Hepatocyte (in vitro differentiated cells): ENCODE data around the gene ZNF407. TPM values are rescaled to one million over a fixed set of nuclear protein-coding genes. Genes with fewer than 3 reads are reported as not detected.

ENCODE experiments used
- DNase-seq: peaks from one replicate; pipeline ENCODE4 v3.0.0-alpha.2; 2016; ENCODE audit warnings: low spot score
- H2AFZ ChIP-seq: fragments of 200-600 bp; sonication (generic); 2 replicates; pipeline ENCODE4 v1.6.0; 2016; ENCODE audit warnings: antibody characterized with exemption, mild to moderate bottlenecking
- H3K27ac ChIP-seq: fragments of 200-600 bp; sonication (generic); 2 replicates; pipeline ENCODE4 v1.5.1; 2016; ENCODE audit warnings: mild to moderate bottlenecking
- H3K27me3 ChIP-seq: fragments of 200-600 bp; sonication (generic); 2 replicates; pipeline ENCODE4 v1.6.1; 2016
- H3K36me3 ChIP-seq: fragments of 200-600 bp; sonication (generic); replicated peaks from 2 replicates; pipeline ENCODE4 v1.5.1; 2016; ENCODE audit warnings: low read depth; ENCODE audit not compliant: insufficient read depth
- H3K4me1 ChIP-seq: fragments of 200-600 bp; sonication (generic); 2 replicates; pipeline ENCODE4 v1.5.1; 2016; ENCODE audit warnings: mild to moderate bottlenecking, moderate library complexity; ENCODE audit not compliant: insufficient read depth
- H3K4me2 ChIP-seq: fragments of 200-600 bp; sonication (generic); 2 replicates; pipeline ENCODE4 v1.6.0; 2016
- H3K4me3 ChIP-seq: fragments of 200-600 bp; sonication (generic); 2 replicates; pipeline ENCODE4 v1.5.1; 2016; ENCODE audit warnings: mild to moderate bottlenecking
- H3K79me2 ChIP-seq: fragments of 200-600 bp; sonication (generic); 2 replicates; pipeline ENCODE4 v1.6.0; 2017; ENCODE audit warnings: mild to moderate bottlenecking
- H3K9me2 ChIP-seq: fragments of 200-600 bp; sonication (generic); replicated peaks from 2 replicates; pipeline ENCODE4 v1.6.0; 2017; ENCODE audit warnings: mild to moderate bottlenecking; ENCODE audit not compliant: insufficient read depth
- H3K9me3 ChIP-seq: fragments of 200-600 bp; sonication (generic); 2 replicates; pipeline ENCODE4 v1.5.1; 2016; ENCODE audit warnings: low read depth, mild to moderate bottlenecking
- H4K20me1 ChIP-seq: fragments of 200-600 bp; sonication (generic); 2 replicates; pipeline ENCODE4 v1.6.0; 2016; ENCODE audit warnings: mild to moderate bottlenecking; ENCODE audit not compliant: insufficient read depth, poor library complexity, severe bottlenecking
- EZH2 ChIP-seq: fragments of 200-600 bp; sonication (generic); IDR thresholded peaks from 2 replicates; pipeline ENCODE4 v1.6.1; 2016; ENCODE audit warnings: antibody characterized with exemption, mild to moderate bottlenecking, borderline replicate concordance
- EZH2phosphoT487 ChIP-seq: fragments of 200-600 bp; sonication (generic); IDR thresholded peaks from one replicate; pipeline ENCODE4 v1.6.1; 2018; ENCODE audit warnings: antibody characterized with exemption, mild to moderate bottlenecking, low read depth, moderate library complexity; ENCODE audit not compliant: unreplicated experiment, severe bottlenecking
- WGBS: methylation state at CpG from one replicate; pipeline ENCODE4 v1.1.6; 2016; ENCODE audit warnings: low lambda C conversion rate; ENCODE audit errors: missing lambda C conversion rate; 5-methylcytosine and 5-hydroxymethylcytosine counted together
- polyA plus RNA-seq: library from polyadenylated mRNA; unstranded; fragments of >200 nt; fragmentation: Nextera tagmentation; extraction: Ambion mirVana; gene quantifications from 2 replicates; pipeline ENCODE4 v1.2.1, GENCODE V29; 2016
- total RNA-seq: library from RNA; depleted of rRNA; stranded (reverse); fragments of >200 nt; gene quantifications from 2 replicates; pipeline ENCODE4 v1.2.3, GENCODE V29; 2014
- TF ChIP-seq, protein P1 (sequence below): fragments of 200-600 bp; sonication (generic); IDR thresholded peaks from 2 replicates; pipeline ENCODE4 v1.5.1; 2016; ENCODE audit warnings: antibody characterized with exemption, mild to moderate bottlenecking; ENCODE audit not compliant: poor library complexity

Gene ZNF407
- total and polyA plus RNA-seq, 2 experiments from 2014 or later, result 3.2 to 12.4 TPM

DNA sequence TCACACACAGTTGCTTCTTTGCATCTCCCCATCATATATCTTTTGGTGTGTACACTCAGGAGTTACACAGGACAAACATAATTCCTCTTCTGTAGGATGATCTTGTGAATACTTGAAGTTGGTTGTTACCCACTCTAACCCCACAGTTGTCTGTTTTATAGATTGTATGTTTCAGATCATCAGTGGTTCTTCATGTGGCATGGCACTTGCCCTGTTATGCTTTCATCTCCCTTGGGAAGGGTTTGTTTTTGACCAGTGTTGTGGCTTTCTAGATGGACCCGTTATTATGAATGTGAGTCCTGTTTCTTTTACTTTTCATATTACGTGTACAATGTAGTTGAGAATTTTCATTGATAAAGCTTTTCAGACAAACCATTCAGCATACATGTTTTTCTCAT, 82.0 kb downstream of the ZNF407 start:
- DNase-seq, result no peak
- no peak overlapping the region for H3K27ac ChIP-seq
- 94% methylated on average over 2 of the region's 2 CpGs for WGBS

DNA sequence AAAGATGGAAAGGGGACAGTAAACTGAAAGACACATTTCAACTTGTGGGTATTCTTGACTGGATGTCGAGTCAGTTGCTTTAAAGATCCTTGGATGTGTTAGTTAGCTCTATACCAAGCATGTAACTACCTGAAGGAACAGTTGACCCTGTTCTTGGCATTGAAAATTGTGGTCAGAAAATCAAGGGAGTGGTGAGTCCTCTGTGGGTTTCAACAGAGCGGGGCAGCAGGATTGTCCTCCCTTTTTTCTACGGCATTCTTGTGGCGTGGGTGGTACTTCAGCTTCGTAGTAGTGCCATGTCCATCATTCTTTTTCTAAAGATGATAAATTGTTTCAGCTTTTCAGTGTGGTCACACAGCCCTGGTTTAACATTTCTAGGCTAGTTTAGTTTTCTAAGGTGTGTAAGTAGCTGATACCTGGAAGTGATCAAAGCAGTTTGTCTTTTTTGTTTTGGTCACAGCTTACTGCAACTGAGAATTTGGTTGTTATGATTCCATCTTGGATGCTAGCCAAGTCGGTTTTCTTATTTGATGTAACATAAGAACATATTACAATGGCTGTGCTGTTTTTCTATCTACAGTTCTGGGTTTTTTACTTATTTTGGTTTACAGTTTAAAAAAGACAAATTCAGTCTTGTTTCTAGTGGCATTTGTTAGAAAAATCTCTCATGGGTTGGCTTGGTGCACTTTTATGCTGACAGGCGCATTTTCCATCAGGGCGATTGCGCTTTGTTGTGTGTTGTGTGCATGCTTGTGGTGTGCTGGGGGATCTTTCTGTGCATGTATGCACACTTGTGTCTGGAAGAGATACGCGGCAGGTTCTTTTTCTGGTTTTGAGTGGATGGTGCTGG, 84.7 kb downstream of the ZNF407 start:
- H3K79me2 ChIP-seq, result no peaks in the 10 kb centered on the region
- H3K27me3 ChIP-seq, result no peaks in the 10 kb centered on the region
- DNase-seq, result no peak
- H3K4me3 ChIP-seq, result no peak overlapping the region
- peaks cover 12% of the 10 kb centered on the region for H3K4me1 ChIP-seq
- WGBS, result 81% methylated on average over 11 of the region's 11 CpGs
- H3K36me3 ChIP-seq, result no peaks in the 10 kb centered on the region
- no peaks in the 10 kb centered on the region for H3K9me2 ChIP-seq
- H4K20me1 ChIP-seq, result no peaks in the 10 kb centered on the region
- peaks cover 5% of the 10 kb centered on the region for H3K9me3 ChIP-seq
- TF ChIP-seq EZH2 (no peak), EZH2phosphoT487 (no peak)
- TF ChIP-seq, protein P1, sequence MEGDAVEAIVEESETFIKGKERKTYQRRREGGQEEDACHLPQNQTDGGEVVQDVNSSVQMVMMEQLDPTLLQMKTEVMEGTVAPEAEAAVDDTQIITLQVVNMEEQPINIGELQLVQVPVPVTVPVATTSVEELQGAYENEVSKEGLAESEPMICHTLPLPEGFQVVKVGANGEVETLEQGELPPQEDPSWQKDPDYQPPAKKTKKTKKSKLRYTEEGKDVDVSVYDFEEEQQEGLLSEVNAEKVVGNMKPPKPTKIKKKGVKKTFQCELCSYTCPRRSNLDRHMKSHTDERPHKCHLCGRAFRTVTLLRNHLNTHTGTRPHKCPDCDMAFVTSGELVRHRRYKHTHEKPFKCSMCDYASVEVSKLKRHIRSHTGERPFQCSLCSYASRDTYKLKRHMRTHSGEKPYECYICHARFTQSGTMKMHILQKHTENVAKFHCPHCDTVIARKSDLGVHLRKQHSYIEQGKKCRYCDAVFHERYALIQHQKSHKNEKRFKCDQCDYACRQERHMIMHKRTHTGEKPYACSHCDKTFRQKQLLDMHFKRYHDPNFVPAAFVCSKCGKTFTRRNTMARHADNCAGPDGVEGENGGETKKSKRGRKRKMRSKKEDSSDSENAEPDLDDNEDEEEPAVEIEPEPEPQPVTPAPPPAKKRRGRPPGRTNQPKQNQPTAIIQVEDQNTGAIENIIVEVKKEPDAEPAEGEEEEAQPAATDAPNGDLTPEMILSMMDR, result no peak
- H3K4me2 ChIP-seq, result peak overlapping the region; percentile 39
- H2AFZ ChIP-seq, result no peak overlapping the region
- H3K27ac ChIP-seq, result peak overlapping the region; percentile 36

More for the DNA sequence above, 82.0 kb downstream of the ZNF407 start:
- H3K4me2 ChIP-seq, result no peak overlapping the region
- H3K36me3 ChIP-seq, result no peaks in the 10 kb centered on the region
- H3K79me2 ChIP-seq, result no peaks in the 10 kb centered on the region
- H3K9me3 ChIP-seq, result peaks cover 11% of the 10 kb centered on the region
- H3K9me2 ChIP-seq, result no peaks in the 10 kb centered on the region
- no peaks in the 10 kb centered on the region for H4K20me1 ChIP-seq
- no peaks in the 10 kb centered on the region for H3K27me3 ChIP-seq
- H3K4me1 ChIP-seq, result peaks cover 12% of the 10 kb centered on the region
- no peak overlapping the region for H3K4me3 ChIP-seq
- no peak overlapping the region for H2AFZ ChIP-seq
- TF ChIP-seq, protein P1, result no peak
- TF ChIP-seq EZH2phosphoT487 (no peak), EZH2 (no peak)

DNA sequence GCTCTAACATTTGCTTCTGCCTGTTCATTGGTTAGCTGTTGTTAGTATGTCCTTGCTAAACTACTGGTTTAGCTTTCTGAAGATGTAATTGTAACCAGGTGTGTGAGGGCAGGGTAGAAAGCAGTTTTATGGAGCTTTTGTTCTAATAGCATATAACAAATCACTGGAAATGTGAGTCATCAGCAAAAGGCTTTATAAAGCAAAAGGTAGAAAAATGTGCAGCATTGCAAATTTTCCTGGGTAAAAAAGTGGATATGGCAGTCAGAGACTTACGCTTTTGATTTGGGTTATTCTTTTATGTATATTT, 85.3 kb downstream of the ZNF407 start:
- H4K20me1 ChIP-seq, result no peaks in the 10 kb centered on the region
- no peaks in the 10 kb centered on the region for H3K9me2 ChIP-seq
- H3K27me3 ChIP-seq, result no peaks in the 10 kb centered on the region
- peak; percentile 22 for DNase-seq
- no peak overlapping the region for H2AFZ ChIP-seq
- H3K79me2 ChIP-seq, result no peaks in the 10 kb centered on the region
- TF ChIP-seq EZH2phosphoT487 (no peak), EZH2 (no peak)
- TF ChIP-seq, protein P1, result no peak
- H3K4me1 ChIP-seq, result peaks cover 12% of the 10 kb centered on the region
- no peak overlapping the region for H3K4me3 ChIP-seq
- peak overlapping the region; percentile 39 for H3K4me2 ChIP-seq
- no peak overlapping the region for H3K27ac ChIP-seq
- 64% methylated on average over 1 of the region's 1 CpG for WGBS
- no peaks in the 10 kb centered on the region for H3K9me3 ChIP-seq
- no peaks in the 10 kb centered on the region for H3K36me3 ChIP-seq
